ENCODE measurements around the gene ST6GALNAC5.

ST6GALNAC5 gene

DNA sequence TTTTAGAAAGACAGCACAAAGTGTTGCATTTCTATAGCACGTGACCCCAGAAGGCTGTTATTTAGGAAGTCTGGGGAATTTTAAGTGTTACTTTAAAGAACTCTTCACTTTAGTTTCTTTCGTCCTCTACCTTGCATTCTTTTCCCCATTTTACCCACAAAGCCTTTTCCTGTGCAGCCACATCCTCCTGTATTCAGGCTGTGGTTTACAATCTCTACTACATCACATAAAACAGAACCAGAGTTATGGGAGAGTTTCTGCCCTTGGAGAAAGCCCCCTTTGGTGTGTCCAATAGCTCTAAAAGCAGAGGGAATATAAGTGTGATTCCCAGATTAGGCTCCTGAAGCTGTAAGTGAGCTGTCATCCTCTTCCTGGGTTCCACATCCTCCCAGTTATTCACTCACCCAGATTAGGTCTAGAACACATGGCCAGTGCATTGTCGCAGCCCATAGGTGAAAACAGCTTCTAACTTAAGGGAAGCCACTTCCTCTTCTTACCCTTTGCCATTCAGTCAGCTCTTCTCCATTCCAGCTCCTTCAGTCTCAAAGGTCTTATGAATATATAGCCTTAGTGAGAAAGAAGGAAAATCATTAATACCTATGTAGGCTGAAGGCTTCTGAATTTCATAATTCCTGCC lies 180.8 kb downstream of the ST6GALNAC5 start:
- no peak overlapping the region for H3K27ac Mint-ChIP-seq
- no peaks in the 10 kb centered on the region for H3K27me3 Mint-ChIP-seq (ENCODE audit: low read depth)
- H3K4me3 Mint-ChIP-seq = no peak overlapping the region
- no peaks in the 10 kb centered on the region for H3K4me1 Mint-ChIP-seq
- TF ChIP-seq, protein P1, sequence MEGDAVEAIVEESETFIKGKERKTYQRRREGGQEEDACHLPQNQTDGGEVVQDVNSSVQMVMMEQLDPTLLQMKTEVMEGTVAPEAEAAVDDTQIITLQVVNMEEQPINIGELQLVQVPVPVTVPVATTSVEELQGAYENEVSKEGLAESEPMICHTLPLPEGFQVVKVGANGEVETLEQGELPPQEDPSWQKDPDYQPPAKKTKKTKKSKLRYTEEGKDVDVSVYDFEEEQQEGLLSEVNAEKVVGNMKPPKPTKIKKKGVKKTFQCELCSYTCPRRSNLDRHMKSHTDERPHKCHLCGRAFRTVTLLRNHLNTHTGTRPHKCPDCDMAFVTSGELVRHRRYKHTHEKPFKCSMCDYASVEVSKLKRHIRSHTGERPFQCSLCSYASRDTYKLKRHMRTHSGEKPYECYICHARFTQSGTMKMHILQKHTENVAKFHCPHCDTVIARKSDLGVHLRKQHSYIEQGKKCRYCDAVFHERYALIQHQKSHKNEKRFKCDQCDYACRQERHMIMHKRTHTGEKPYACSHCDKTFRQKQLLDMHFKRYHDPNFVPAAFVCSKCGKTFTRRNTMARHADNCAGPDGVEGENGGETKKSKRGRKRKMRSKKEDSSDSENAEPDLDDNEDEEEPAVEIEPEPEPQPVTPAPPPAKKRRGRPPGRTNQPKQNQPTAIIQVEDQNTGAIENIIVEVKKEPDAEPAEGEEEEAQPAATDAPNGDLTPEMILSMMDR (IDR thresholded peaks at IDR 0.05; ENCODE audit: unreplicated experiment in 3 of 3) = no peak
- H3K9me3 Mint-ChIP-seq = no peaks in the 10 kb centered on the region
- no peaks in the 10 kb centered on the region for H3K36me3 Mint-ChIP-seq (ENCODE audit: low read depth)

DNA sequence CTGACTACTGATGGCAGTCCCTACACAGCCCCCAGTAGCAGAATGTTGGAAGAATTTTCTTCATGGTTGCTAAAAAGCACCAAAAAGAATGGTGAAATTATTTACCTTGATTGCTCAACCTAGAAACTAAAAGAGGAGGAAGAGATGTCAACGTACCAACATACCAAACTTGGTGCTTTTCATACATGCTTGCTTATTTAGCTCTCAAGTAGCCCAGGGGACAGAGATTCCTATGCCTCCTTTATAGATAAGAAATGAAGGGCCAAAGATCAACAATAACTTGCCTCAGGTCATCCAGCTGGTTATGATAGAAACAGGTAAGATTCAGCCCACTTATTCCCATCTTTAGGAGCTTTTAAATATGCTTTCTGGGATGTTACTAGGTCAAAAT lies 181.3 kb downstream of the ST6GALNAC5 start:
- Mint-ChIP-seq H3K27me3 (ENCODE audit: low read depth) (no peaks in the 10 kb centered on the region), H3K27ac (no peak overlapping the region), H3K4me3 (no peak overlapping the region), H3K4me1 (no peaks in the 10 kb centered on the region), H3K9me3 (no peaks in the 10 kb centered on the region), H3K36me3 (ENCODE audit: low read depth) (no peaks in the 10 kb centered on the region)
- TF ChIP-seq, protein P1 (IDR thresholded peaks at IDR 0.05; ENCODE audit: unreplicated experiment in 3 of 3) = no peak

DNA sequence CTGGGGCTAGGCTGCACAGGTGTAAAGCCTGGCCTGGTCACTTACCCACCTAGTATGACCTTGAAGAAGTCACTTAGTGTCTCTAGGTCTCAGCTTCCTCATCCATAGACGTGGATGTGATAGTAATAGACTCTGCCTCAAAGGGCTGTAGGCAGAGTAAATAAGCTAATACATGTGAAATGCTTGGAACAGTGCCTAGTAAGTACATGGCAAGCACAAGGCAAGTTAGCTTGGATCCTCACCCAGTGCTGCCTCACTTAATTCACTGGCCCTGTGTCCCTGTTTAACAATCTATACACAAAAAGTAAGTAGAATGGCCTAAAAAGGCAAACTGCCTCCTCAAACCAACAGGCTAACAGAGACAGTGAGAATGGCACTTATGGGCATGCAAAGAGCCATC lies 184.1 kb downstream of the ST6GALNAC5 start:
- H3K9me3 Mint-ChIP-seq = no peaks in the 10 kb centered on the region
- H3K27me3 Mint-ChIP-seq (ENCODE audit: low read depth) = no peaks in the 10 kb centered on the region
- H3K36me3 Mint-ChIP-seq (ENCODE audit: low read depth) = no peaks in the 10 kb centered on the region
- TF ChIP-seq, protein P1 (IDR thresholded peaks at IDR 0.05; ENCODE audit: unreplicated experiment in 3 of 3) = no peak
- no peak overlapping the region for H3K27ac Mint-ChIP-seq
- no peak overlapping the region for H3K4me3 Mint-ChIP-seq
- no peaks in the 10 kb centered on the region for H3K4me1 Mint-ChIP-seq

DNA sequence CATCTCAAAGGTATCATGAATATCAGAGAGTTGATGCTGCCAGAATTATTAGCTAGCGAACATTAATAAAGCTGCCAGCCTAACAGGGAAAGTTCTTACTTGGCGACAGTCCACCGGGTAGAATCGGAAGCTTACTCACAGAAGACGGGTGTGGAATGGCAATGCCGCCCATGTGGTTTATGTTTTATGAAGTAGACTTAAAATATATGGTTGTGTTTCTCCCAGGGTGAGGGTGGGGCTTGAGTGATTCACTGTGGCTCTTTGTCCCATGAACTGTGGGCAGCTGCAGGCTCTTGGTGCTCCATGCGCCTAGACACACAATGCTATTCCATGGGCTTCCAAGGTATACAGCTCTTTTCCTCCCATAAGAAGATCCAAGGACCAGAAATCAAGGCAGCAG lies 189.2 kb downstream of the ST6GALNAC5 start:
- Mint-ChIP-seq H3K4me1 (no peaks in the 10 kb centered on the region), H3K36me3 (ENCODE audit: low read depth) (no peaks in the 10 kb centered on the region), H3K4me3 (no peak overlapping the region), H3K27me3 (ENCODE audit: low read depth) (no peaks in the 10 kb centered on the region), H3K27ac (no peak overlapping the region), H3K9me3 (no peaks in the 10 kb centered on the region)
- TF ChIP-seq, protein P1 (IDR thresholded peaks at IDR 0.05; ENCODE audit: unreplicated experiment in 3 of 3) = no peak

DNA sequence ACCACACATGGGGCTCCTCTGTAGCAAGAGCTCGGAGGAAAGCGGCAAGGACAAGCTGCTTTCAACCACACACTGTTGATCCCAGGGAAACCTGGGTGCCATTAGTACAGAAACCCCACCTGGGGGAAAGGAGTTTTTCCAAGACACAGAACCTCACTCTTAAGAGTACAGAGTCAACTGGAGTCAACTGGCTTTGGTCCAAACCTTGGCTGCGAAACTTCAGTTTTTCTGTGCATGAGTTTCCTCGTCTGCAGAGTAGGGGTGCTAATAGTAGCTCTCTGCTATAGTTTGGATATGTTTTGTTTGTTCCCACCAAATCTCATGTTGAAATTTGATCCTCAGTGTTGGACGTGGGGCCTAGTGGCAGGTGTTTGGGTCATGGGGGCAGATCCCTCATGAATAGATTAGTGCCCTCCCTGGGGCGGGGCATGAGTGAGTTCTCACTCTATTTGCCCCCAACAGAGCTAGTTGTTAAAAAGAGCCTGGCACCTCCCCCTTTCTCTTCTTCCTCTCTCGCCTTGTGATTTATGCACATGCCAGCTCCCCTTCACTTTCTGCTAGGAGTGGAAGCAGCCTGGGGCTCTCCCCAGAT lies 190.8 kb downstream of the ST6GALNAC5 start:
- Mint-ChIP-seq H3K4me3 (no peak overlapping the region), H3K27ac (no peak overlapping the region), H3K9me3 (no peaks in the 10 kb centered on the region), H3K4me1 (no peaks in the 10 kb centered on the region), H3K36me3 (ENCODE audit: low read depth) (no peaks in the 10 kb centered on the region), H3K27me3 (ENCODE audit: low read depth) (no peaks in the 10 kb centered on the region)
- TF ChIP-seq, protein P1 (IDR thresholded peaks at IDR 0.05; ENCODE audit: unreplicated experiment in 3 of 3) = no peak

DNA sequence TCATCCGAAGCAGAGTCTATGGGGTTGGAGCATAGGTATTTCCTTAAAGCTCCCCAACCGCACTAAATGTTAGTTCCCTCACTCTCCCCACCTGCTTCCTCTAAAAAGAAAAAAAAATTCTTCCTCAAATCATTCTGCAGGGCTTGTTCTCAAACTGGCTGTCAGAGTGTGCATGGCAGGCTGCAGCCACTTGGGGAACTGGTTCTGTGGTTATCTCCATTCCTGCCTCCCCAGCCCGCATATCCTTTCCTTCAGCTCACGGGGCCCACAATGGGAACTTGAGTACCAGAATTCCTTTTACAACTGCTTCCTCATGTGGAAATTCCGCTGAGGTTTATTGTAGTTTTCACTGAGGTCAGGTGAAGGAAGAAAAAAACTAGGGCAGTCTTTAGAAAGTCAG lies 192.7 kb downstream of the ST6GALNAC5 start:
- Mint-ChIP-seq H3K4me3 (no peak overlapping the region), H3K36me3 (ENCODE audit: low read depth) (no peaks in the 10 kb centered on the region), H3K4me1 (peaks cover 5% of the 10 kb centered on the region), H3K9me3 (no peaks in the 10 kb centered on the region), H3K27me3 (ENCODE audit: low read depth) (no peaks in the 10 kb centered on the region), H3K27ac (no peak overlapping the region)
- TF ChIP-seq, protein P1 (IDR thresholded peaks at IDR 0.05; ENCODE audit: unreplicated experiment in 3 of 3) = no peak
